ENCODE results near the gene UCHL5. TPM values are rescaled to one million over a fixed set of nuclear protein-coding genes. Genes with fewer than 3 reads are reported as not detected.

The UCHL5 gene
- total and polyA plus RNA-seq, 2 donors (not counting 1 experiment from before 2014, with no cell fraction given) = 7.8 to 31.5 TPM

DNA sequence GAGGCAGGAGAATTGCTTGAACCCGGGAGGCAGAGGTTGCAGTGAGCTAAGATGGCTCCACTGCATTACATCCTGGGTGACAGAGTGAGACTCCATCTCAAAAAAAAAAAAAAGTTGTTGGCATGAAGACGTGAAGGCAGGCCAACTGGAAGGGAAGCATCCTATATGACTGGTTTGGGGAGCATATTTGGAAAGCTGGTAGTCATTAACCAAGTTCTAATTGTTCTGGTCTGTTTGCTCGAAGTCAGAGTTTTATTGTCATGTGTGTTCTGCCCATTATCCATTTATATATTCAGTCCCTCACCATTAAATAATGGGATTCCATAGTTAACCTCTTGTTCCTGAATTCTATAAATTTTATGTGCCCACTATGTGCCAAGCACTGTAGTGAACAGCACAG is 49.3 kb upstream of the UCHL5 start:
- Histone ChIP-seq H3K27ac (ENCODE audit: low read length in 2 of 2) (no peak overlapping the region), H3K4me2 (replicated peaks; ENCODE audit: low read depth, low read length, poor library complexity, severe bottlenecking) (no peak overlapping the region), H3K4me3 (ENCODE audit: control extremely low read depth in 1 of 5, extremely low read depth in 1 of 5, insufficient read depth in 1 of 5, low read depth in 2 of 5, low read length in 4 of 5) (no peak overlapping the region), H3K79me2 (ENCODE audit: control insufficient read depth, insufficient read depth, low read length) (peaks cover 11% of the 10 kb centered on the region), H3K36me3 (replicated peaks in 1 of 2; ENCODE audit: control extremely low read depth in 1 of 2, control insufficient read depth in 1 of 2, extremely low read depth in 1 of 2, insufficient read depth in 2 of 2, low read length in 1 of 2) (no peaks in the 10 kb centered on the region), H3K27me3 (replicated peaks in 1 of 4; ENCODE audit: control extremely low read depth in 1 of 4, control insufficient read depth in 3 of 4, insufficient read depth in 4 of 4, low read length in 3 of 4) (no peaks in the 10 kb centered on the region), H4K20me1 (ENCODE audit: control insufficient read depth, insufficient read depth, low read length, poor library complexity, severe bottlenecking) (no peaks in the 10 kb centered on the region), H3K9me3 (ENCODE audit: control extremely low read depth in 1 of 3, control insufficient read depth in 2 of 3, insufficient read depth in 1 of 3, low read length in 2 of 3) (no peaks in the 10 kb centered on the region), H3K9ac (ENCODE audit: low read length) (no peak overlapping the region), H3K4me1 (ENCODE audit: control insufficient read depth in 2 of 2, insufficient read depth in 2 of 2, low read length in 2 of 2) (peaks cover 8 to 13% of the 10 kb centered on the region in 2 donors), H2AFZ (ENCODE audit: insufficient read depth, low read depth, low read length, poor library complexity, severe bottlenecking) (no peak overlapping the region)
- no peak for DNase-seq
- Mint-ChIP-seq H3K9me3 (ENCODE audit: insufficient read depth) (no peaks in the 10 kb centered on the region), H3K27ac (no peak overlapping the region), H3K27me3 (no peaks in the 10 kb centered on the region), H3K4me3 (no peak overlapping the region), H3K4me1 (peaks cover 17% of the 10 kb centered on the region)
- intact Hi-C loops (cut with micrococcal nuclease) = no loop called here
- ChIA-PET POLR2A (no interaction called here), CTCF (no interaction called here)
- no peak for ATAC-seq (ENCODE audit: low read depth)
- TF ChIP-seq, protein P1, sequence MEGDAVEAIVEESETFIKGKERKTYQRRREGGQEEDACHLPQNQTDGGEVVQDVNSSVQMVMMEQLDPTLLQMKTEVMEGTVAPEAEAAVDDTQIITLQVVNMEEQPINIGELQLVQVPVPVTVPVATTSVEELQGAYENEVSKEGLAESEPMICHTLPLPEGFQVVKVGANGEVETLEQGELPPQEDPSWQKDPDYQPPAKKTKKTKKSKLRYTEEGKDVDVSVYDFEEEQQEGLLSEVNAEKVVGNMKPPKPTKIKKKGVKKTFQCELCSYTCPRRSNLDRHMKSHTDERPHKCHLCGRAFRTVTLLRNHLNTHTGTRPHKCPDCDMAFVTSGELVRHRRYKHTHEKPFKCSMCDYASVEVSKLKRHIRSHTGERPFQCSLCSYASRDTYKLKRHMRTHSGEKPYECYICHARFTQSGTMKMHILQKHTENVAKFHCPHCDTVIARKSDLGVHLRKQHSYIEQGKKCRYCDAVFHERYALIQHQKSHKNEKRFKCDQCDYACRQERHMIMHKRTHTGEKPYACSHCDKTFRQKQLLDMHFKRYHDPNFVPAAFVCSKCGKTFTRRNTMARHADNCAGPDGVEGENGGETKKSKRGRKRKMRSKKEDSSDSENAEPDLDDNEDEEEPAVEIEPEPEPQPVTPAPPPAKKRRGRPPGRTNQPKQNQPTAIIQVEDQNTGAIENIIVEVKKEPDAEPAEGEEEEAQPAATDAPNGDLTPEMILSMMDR (IDR thresholded peaks at IDR 0.05) = no peak
- no peak for TF ChIP-seq EZH2 (IDR thresholded peaks at IDR 0.05; ENCODE audit: borderline replicate concordance, insufficient read depth, low read depth, low read length, poor library complexity, severe bottlenecking)
- 80% methylated on average over 1 of the region's 3 CpGs for whole genome bisulfite sequencing (ENCODE audit: insufficient coverage)

DNA sequence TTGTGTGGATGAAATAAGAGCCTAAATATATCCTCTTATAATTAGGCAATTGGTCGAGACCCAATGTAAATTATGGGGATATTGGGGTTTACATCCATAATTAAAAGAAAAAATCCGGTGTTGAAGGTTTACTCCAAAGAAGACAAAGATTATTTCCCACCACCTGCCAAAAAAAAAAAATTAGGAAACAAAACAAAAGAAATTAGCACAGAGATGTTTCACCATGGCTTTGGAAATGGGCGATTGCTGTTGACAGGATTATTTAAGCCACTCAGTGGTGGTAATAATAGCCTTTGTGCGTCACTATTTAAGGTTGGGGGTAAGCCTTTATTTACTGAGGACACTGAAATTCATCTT is 46.6 kb upstream of the UCHL5 start:
- no CpG with 5 or more reads among the region's 4 CpGs for WGBS (ENCODE audit: insufficient coverage)
- Histone ChIP-seq H2AFZ (ENCODE audit: insufficient read depth, low read depth, low read length, poor library complexity, severe bottlenecking) (peak overlapping the region; percentile 83), H3K4me1 (ENCODE audit: control insufficient read depth in 2 of 2, insufficient read depth in 2 of 2, low read length in 2 of 2) (peaks cover 8 to 13% of the 10 kb centered on the region in 2 donors), H4K20me1 (ENCODE audit: control insufficient read depth, insufficient read depth, low read length, poor library complexity, severe bottlenecking) (peaks cover 5% of the 10 kb centered on the region), H3K4me2 (replicated peaks; ENCODE audit: low read depth, low read length, poor library complexity, severe bottlenecking) (peak overlapping the region; percentile 82), H3K36me3 (replicated peaks in 1 of 2; ENCODE audit: control extremely low read depth in 1 of 2, control insufficient read depth in 1 of 2, extremely low read depth in 1 of 2, insufficient read depth in 2 of 2, low read length in 1 of 2) (no peaks in the 10 kb centered on the region), H3K9ac (ENCODE audit: low read length) (peak overlapping the region; percentile 89), H3K9me3 (ENCODE audit: control extremely low read depth in 1 of 3, control insufficient read depth in 2 of 3, insufficient read depth in 1 of 3, low read length in 2 of 3) (no peaks in the 10 kb centered on the region), H3K4me3 (ENCODE audit: control extremely low read depth in 1 of 5, extremely low read depth in 1 of 5, insufficient read depth in 1 of 5, low read depth in 2 of 5, low read length in 4 of 5) (peak overlapping the region; percentile 62 to 86 (median 74)), H3K27me3 (replicated peaks in 1 of 4; ENCODE audit: control extremely low read depth in 1 of 4, control insufficient read depth in 3 of 4, insufficient read depth in 4 of 4, low read length in 3 of 4) (no peaks in the 10 kb centered on the region), H3K27ac (ENCODE audit: low read length in 2 of 2) (peak overlapping the region in 1 of 2 donors; percentile 71), H3K79me2 (ENCODE audit: control insufficient read depth, insufficient read depth, low read length) (peaks cover 23% of the 10 kb centered on the region)
- TF ChIP-seq EZH2 (IDR thresholded peaks at IDR 0.05; ENCODE audit: borderline replicate concordance, insufficient read depth, low read depth, low read length, poor library complexity, severe bottlenecking) = no peak
- TF ChIP-seq, protein P1 (IDR thresholded peaks at IDR 0.05) = no peak
- no peaks in the 10 kb centered on the region for H3K27me3 Mint-ChIP-seq
- DNase-seq (no peak), ATAC-seq (ENCODE audit: low read depth) (no peak)
- H3K9me3 Mint-ChIP-seq (ENCODE audit: insufficient read depth) = no peaks in the 10 kb centered on the region
- intact Hi-C loops (cut with micrococcal nuclease) = loop anchor here (1.0 kb wide), 3 partner anchors 16 to 296 kb away; partner anchors contain the start of genes RGS2, RO60 and UCHL5
- H3K4me1 Mint-ChIP-seq = peaks cover 22% of the 10 kb centered on the region
- CTCF ChIA-PET = interaction anchor here (1.3 to 1.9 kb wide), 2 partner anchors 16 to 299 kb away, joined by 5 to 10 read pairs; partner anchors contain the start of gene CDC73
- peak overlapping the region; percentile 60 for H3K27ac Mint-ChIP-seq
- peak overlapping the region; percentile 97 for H3K4me3 Mint-ChIP-seq
- POLR2A ChIA-PET = interaction anchor here (0.7 kb wide), 2 partner anchors 16 to 18 kb away, joined by 3 to 4 read pairs; partner anchors contain the start of gene CDC73
